ENCODE measurements around the gene OLFML3.

The OLFML3 gene

GRCh38 chr1:113981962-113982931, 3.0 kb downstream of the OLFML3 start:
- DNase-seq (ENCODE audit: insufficient read length) (no peak), FAIRE-seq (no peak)
- TF ChIP-seq POLR2A (IDR thresholded peaks at IDR 0.05; ENCODE audit: low read depth, low read length) (no peak), POLR2AphosphoS5 (IDR thresholded peaks at IDR 0.05; ENCODE audit: low read depth, low read length) (no peak), TAF1 (IDR thresholded peaks at IDR 0.05; ENCODE audit: borderline replicate concordance, low read depth, low read length) (no peak)

- no peak for TF ChIP-seq POLR2A (IDR thresholded peaks at IDR 0.05; ENCODE audit: low read depth, low read length)
- TF ChIP-seq TAF1 (IDR thresholded peaks at IDR 0.05; ENCODE audit: borderline replicate concordance, low read depth, low read length) = no peak
- FAIRE-seq (no peak), DNase-seq (ENCODE audit: insufficient read length) (no peak)
These were observed 3.7 kb downstream of the OLFML3 start for GRCh38 chr1:113982949-113983348.

GRCh38 chr1:113983391-113983790, 4.1 kb downstream of the OLFML3 start:
- no peak for TF ChIP-seq POLR2AphosphoS5 (IDR thresholded peaks at IDR 0.05; ENCODE audit: low read depth, low read length)
- TF ChIP-seq TAF1 (IDR thresholded peaks at IDR 0.05; ENCODE audit: borderline replicate concordance, low read depth, low read length) = no peak
- no peak for TF ChIP-seq POLR2A (IDR thresholded peaks at IDR 0.05; ENCODE audit: low read depth, low read length)
- DNase-seq (ENCODE audit: insufficient read length) (no peak), FAIRE-seq (no peak)

- DNase-seq (ENCODE audit: insufficient read length) = no peak
- TF ChIP-seq POLR2A (IDR thresholded peaks at IDR 0.05; ENCODE audit: low read depth, low read length) (no peak), TAF1 (IDR thresholded peaks at IDR 0.05; ENCODE audit: borderline replicate concordance, low read depth, low read length) (no peak), POLR2AphosphoS5 (IDR thresholded peaks at IDR 0.05; ENCODE audit: low read depth, low read length) (no peak)
- no peak for FAIRE-seq
These were observed 4.6 kb downstream of the OLFML3 start for GRCh38 chr1:113983826-113984225.

GRCh38 chr1:113984710-113985109, 5.4 kb downstream of the OLFML3 start:
- no peak for FAIRE-seq
- no peak for TF ChIP-seq POLR2A (IDR thresholded peaks at IDR 0.05; ENCODE audit: low read depth, low read length)
- no peak for TF ChIP-seq POLR2AphosphoS5 (IDR thresholded peaks at IDR 0.05; ENCODE audit: low read depth, low read length)
- no peak for DNase-seq (ENCODE audit: insufficient read length)

- no peak for DNase-seq (ENCODE audit: insufficient read length)
- FAIRE-seq = no peak
- TF ChIP-seq TAF1 (IDR thresholded peaks at IDR 0.05; ENCODE audit: borderline replicate concordance, low read depth, low read length) (no peak), POLR2A (IDR thresholded peaks at IDR 0.05; ENCODE audit: low read depth, low read length) (no peak), POLR2AphosphoS5 (IDR thresholded peaks at IDR 0.05; ENCODE audit: low read depth, low read length) (no peak)
These were observed 7.5 kb downstream of the OLFML3 start for GRCh38 chr1:113986802-113987201.

GRCh38 chr1:113987259-113987658, 8.0 kb downstream of the OLFML3 start:
- FAIRE-seq = no peak
- no peak for DNase-seq (ENCODE audit: insufficient read length)
- TF ChIP-seq POLR2AphosphoS5 (IDR thresholded peaks at IDR 0.05; ENCODE audit: low read depth, low read length) (no peak), TAF1 (IDR thresholded peaks at IDR 0.05; ENCODE audit: borderline replicate concordance, low read depth, low read length) (no peak), POLR2A (IDR thresholded peaks at IDR 0.05; ENCODE audit: low read depth, low read length) (no peak)

GRCh38 chr1:113990530-113990929, 11.3 kb downstream of the OLFML3 start:
- FAIRE-seq = no peak
- no peak for TF ChIP-seq TAF1 (IDR thresholded peaks at IDR 0.05; ENCODE audit: borderline replicate concordance, low read depth, low read length)
- TF ChIP-seq POLR2A (IDR thresholded peaks at IDR 0.05; ENCODE audit: low read depth, low read length) = no peak
- no peak for TF ChIP-seq POLR2AphosphoS5 (IDR thresholded peaks at IDR 0.05; ENCODE audit: low read depth, low read length)
- DNase-seq (ENCODE audit: insufficient read length) = no peak

GRCh38 chr1:113990961-113991360, 11.7 kb downstream of the OLFML3 start:
- no peak for DNase-seq (ENCODE audit: insufficient read length)
- FAIRE-seq = no peak
- TF ChIP-seq POLR2A (IDR thresholded peaks at IDR 0.05; ENCODE audit: low read depth, low read length) (no peak), POLR2AphosphoS5 (IDR thresholded peaks at IDR 0.05; ENCODE audit: low read depth, low read length) (no peak), TAF1 (IDR thresholded peaks at IDR 0.05; ENCODE audit: borderline replicate concordance, low read depth, low read length) (no peak)

GRCh38 chr1:113991467-113991997, 12.3 kb downstream of the OLFML3 start:
- DNase-seq (ENCODE audit: insufficient read length) (no peak), FAIRE-seq (no peak)
- TF ChIP-seq POLR2A (IDR thresholded peaks at IDR 0.05; ENCODE audit: low read depth, low read length) = no peak
- no peak for TF ChIP-seq TAF1 (IDR thresholded peaks at IDR 0.05; ENCODE audit: borderline replicate concordance, low read depth, low read length)
- TF ChIP-seq POLR2AphosphoS5 (IDR thresholded peaks at IDR 0.05; ENCODE audit: low read depth, low read length) = no peak

GRCh38 chr1:113993072-113993471, 13.8 kb downstream of the OLFML3 start:
- TF ChIP-seq POLR2AphosphoS5 (IDR thresholded peaks at IDR 0.05; ENCODE audit: low read depth, low read length) (no peak), TAF1 (IDR thresholded peaks at IDR 0.05; ENCODE audit: borderline replicate concordance, low read depth, low read length) (no peak), POLR2A (IDR thresholded peaks at IDR 0.05; ENCODE audit: low read depth, low read length) (no peak)
- DNase-seq (ENCODE audit: insufficient read length) (no peak), FAIRE-seq (no peak)

- TF ChIP-seq POLR2A (IDR thresholded peaks at IDR 0.05; ENCODE audit: low read depth, low read length) = no peak
- TF ChIP-seq TAF1 (IDR thresholded peaks at IDR 0.05; ENCODE audit: borderline replicate concordance, low read depth, low read length) = no peak
- no peak for TF ChIP-seq POLR2AphosphoS5 (IDR thresholded peaks at IDR 0.05; ENCODE audit: low read depth, low read length)
- FAIRE-seq = no peak
- no peak for DNase-seq (ENCODE audit: insufficient read length)
These were observed 14.5 kb downstream of the OLFML3 start for GRCh38 chr1:113993766-113994165.

All from GM12892 (cell line).